SKM-1 (cell line): ENCODE measurements around the gene CEP104.

Experiments
- DNase-seq: peaks from one replicate; lab custom pipeline; 2025; ENCODE audit not compliant: unreplicated experiment; lab: John Stamatoyannopoulos, UW

The CEP104 gene

GRCh38 chr1:3869751-3870301 is 12.8 kb upstream of the CEP104 start:
- DNase-seq = no peak

DNA sequence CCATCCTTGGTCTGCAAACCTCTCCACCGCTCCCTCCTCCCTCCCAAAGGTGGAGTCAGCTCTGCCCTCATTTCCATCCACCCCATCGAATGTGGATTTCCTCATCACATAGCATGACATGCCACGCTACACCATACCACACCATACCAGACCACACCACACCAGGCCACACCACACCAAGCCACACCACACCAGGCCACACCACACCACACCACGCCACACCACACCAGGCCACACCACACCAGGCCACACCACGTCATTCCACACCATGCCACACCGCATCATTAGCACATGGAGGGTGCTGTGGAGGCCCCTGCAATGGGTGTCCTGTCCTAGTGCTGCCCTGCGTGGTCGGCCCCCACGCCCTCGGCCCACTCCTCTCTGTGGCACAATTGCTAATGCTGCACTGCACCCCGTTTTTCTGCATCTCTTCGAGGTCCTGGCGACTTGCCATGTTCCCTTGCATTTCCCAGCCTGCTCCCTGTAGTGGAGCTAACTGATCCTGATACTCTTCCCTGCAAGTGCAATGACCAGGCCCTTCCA is 11.5 kb upstream of the CEP104 start:
- no peak for DNase-seq

GRCh38 chr1:3865606-3866160 is 8.7 kb upstream of the CEP104 start:
- DNase-seq = no peak

DNA sequence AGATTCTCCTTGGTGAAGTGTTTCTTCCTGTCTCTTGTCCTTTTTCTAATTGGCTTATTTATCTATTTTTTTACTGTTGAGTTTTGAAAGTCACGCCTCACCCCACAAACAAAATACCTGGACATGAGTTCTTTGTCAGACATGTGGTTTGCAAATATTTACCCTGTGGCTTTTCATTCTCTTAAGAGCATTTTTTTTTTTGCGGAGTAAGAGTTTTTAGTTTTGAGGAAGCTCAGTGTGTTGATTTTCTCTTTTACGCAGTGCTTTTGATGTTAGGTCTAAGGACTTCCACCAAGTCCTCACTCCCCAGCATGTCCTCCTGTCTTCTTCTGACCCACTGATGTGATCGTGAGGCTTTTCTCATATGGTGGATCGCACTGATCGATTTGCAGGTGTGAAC is 7.9 kb upstream of the CEP104 start:
- DNase-seq = no peak

- DNase-seq = no peak
Measured at GRCh38 chr1:3863231-3863935, 6.4 kb upstream of the CEP104 start.

- DNase-seq = no peak
Measured at GRCh38 chr1:3858231-3858981, 1.4 kb upstream of the CEP104 start.

- DNase-seq = no peak
Measured at GRCh38 chr1:3857791-3858129, 749 bp upstream of the CEP104 start.

DNA sequence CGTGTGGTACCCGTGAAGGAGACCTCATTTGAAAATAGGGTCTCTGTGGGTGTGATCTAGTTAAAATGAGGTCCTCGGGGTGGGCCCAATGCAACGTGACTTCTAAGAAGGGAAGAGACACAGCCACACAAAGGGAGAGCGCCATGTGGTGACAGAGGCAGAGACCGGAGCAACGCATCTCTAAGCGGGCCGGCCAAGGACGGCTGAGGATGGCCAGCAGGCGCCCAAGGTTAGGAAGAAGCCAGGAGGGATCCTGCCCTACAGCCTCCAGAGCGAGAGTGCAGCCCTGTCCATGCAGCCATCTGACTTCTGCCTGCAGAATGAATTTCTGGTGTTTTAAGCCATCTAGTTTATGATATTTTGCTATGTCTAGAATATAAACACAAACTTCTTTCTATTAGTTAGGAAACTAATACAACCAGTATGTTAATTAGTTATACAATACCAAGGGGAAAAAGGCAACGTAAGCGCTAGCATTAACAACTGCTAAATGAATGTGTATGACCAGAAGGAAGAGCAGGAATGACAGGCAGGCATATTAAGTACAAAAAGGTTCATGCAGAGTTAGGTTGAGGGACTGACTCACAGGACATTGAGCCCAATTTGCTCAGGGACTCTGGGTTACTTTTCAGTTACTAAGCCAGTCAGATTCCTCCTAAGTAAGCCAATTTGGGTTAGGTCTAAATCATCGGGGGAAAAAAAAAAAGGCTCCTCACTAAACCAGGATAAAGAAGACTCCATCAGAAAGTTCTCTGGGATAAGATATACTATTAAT is 4.1 kb downstream of the CEP104 start:
- DNase-seq = no peak

GRCh38 chr1:3852091-3852490 is 4.9 kb downstream of the CEP104 start:
- DNase-seq = no peak

- no peak for DNase-seq
Measured at GRCh38 chr1:3851292-3851691, 5.7 kb downstream of the CEP104 start.

GRCh38 chr1:3850857-3851256 is 6.2 kb downstream of the CEP104 start:
- DNase-seq = no peak

- no peak for DNase-seq
Measured at GRCh38 chr1:3847081-3847480, 9.9 kb downstream of the CEP104 start.

DNA sequence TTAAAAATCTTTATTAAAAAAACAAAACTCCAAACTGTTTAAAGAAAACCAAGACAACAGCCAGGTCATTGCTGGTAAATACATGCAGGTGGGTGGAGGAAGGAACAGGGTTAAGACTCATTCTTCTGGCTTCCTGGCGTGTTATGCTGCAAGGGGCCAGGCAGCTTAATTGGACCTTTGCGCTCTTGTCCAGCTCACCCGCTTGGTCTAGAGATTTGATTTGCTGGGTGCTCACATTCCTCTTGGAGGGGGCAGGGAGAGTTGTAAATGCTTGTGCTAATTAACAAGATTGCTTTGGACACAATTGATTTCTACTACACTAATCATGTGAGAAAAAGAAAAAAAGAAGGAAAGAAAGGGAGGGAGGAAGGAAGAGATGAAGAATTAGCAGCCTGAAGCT is 10.5 kb downstream of the CEP104 start:
- no peak for DNase-seq

DNA sequence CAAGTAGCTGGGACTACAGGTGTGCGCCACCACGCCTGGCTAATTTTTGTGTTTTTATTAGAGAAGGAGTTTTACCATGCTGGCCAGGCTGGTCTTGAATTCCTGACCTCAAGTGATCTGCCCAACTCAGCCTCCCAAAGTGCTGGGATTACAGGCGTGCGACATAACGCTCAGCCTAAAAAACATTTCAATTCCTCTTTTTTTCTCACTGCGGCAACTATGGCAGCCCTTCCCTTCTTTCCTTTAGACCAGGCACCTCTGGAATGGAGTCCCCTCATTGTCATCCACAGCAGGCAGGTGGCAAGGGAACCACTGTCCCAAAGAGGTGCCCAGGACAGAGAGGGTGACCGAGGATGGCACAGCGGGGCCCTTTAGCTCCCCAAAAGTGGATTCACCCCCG is 14.1 kb downstream of the CEP104 start:
- DNase-seq = no peak

DNA sequence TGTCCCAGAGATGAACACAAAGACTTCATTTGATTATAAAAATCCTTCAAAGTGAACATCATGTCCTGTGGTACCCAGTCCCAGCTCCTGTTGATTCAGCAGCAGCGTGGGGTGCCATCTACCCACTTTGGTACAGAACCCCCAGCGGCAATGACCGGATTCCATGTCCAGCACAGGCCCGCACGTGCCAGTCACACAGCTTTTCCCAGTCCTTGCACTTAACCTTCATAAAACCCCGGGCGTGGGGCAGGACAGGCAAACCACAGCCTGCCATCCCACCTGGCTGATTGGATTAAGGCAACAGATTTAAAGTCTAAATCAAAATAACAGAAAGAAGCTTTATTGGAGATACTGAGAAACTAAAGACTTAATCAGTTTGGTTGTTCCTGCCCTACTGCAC is 15.5 kb downstream of the CEP104 start:
- no peak for DNase-seq

DNA sequence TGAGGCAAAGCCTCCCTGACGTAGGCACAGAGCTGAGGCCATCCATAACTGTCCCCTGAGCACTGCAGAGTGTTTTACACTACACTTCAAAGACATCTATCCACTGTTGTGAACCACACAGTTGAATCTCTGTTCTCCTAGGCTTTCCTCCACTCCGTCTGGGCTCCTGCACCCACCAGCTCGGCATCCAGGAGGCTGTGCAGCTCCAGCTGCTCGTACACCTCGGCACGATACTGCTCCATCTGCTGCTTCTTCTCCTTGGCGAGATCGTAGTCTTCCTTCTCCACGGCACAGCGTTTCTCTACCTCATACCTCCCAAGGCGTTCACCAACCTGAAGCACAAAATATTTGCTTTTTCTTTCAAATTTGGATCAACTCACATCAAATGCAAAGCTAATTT is 18.2 kb downstream of the CEP104 start:
- no peak for DNase-seq

GRCh38 chr1:3837685-3838084 is 19.3 kb downstream of the CEP104 start:
- no peak for DNase-seq

DNA sequence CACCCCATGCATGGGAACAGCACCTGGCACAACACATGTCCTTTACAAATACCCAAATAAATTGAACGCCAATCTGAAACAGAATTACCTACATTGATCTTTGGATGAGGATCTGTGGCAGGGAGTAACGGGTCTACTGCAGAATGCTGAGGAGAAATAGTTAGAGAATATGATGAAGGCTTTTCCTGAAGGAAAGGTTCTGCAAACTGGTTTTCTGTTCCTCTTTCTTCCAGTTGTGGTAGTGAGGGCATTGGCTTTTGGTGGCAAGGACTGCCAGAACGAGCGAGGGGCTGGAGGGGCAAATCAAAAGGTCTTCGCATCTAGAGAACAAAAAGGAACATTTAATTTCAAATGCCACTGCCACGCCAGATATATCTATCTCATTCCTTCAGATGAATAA is 19.8 kb downstream of the CEP104 start:
- no peak for DNase-seq

GRCh38 chr1:3836421-3836820 is 20.6 kb downstream of the CEP104 start:
- no peak for DNase-seq

DNA sequence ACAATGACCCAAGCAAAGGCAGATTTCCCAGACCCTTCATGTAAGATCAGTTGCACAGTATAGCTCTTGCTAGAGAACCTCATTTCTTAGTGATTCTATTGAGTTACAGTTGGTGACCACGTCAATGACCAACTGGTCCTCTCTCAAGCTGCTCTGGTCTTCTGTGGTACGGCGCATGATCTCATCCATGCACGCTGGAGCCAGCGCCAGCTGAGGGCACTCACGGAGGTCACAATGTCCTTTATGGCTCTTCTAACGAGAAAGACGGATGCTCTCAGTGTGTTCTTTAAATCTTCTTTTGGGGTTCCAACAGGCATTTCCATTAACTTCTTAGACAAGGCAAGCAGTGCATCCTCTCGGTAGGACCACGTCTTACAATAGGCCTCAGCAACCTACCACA is 22.3 kb downstream of the CEP104 start:
- no peak for DNase-seq

GRCh38 chr1:3831689-3832088 is 25.3 kb downstream of the CEP104 start:
- no peak for DNase-seq
